HG03045 (cell line): Measurements from ENCODE around the gene ZRSR2.

ENCODE experiments used
- ATAC-seq: cut with Tn5 transposase; IDR thresholded peaks from one replicate; pipeline ENCODE4 v1.9.1; 2021; ENCODE audit warnings: mild to moderate bottlenecking, moderate library complexity; ENCODE audit not compliant: unreplicated experiment

The ZRSR2 gene

DNA sequence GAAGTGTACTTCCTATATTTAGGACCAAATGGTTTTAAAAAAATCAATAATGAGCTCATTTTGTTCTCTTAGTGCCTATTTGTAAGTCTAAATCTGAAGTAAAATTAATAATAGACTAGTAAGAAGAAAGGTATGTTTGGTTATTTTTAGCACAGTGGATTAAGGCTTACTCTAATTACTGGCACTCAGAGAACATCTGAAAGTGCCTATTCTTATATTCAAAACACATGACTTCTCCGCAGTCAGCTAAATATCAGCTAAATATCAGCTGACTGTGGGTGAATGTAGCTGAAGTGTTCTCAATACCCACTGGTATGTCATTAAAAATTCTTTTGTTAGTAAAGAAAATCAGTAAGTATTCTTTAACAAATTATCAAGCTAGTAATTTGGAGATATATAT, 58.3 kb downstream of the ZRSR2 start:
- ATAC-seq, result no peak

DNA sequence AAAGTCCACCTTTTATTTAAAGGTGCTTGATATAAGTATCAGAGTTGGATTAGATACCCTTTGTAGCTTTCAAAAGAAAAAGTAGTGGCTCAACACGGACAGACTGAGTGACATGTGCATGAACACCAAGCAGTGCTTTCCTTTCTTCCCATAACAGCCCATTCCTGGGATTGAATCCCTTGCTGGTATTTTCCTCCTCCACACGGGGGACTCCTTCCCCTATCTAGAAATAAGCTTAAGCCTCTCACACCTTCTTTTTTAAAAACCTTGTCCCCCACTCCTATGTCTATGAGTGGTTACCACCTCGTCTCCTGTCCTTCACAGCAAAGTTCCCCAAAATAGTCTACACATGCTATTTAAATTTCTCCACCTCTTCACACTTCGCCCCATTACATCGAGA, 59.3 kb downstream of the ZRSR2 start:
- no peak for ATAC-seq

DNA sequence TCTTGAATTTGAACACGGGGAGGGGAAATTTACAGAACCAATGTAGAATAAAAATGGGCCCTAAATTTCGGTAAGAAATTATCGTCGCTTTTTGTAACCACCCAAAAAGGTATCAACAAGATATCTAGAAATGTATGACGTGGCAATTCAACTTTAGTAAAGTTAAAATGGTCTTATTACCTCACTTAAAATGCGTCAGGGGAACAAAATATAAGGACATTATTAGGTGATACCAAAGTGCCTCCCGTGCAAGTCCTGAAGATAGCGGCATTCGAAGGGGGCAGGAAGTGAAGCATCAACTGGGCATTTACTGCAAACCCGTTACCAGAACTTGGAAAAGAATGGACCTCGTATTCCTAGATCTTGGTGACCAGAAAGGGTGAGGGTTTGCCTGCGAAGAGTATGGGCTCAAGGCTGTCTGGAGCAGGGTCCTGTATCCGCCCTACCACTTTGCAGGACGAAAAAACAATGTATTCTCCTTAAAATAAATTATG, 63.3 kb downstream of the ZRSR2 start:
- no peak for ATAC-seq

DNA sequence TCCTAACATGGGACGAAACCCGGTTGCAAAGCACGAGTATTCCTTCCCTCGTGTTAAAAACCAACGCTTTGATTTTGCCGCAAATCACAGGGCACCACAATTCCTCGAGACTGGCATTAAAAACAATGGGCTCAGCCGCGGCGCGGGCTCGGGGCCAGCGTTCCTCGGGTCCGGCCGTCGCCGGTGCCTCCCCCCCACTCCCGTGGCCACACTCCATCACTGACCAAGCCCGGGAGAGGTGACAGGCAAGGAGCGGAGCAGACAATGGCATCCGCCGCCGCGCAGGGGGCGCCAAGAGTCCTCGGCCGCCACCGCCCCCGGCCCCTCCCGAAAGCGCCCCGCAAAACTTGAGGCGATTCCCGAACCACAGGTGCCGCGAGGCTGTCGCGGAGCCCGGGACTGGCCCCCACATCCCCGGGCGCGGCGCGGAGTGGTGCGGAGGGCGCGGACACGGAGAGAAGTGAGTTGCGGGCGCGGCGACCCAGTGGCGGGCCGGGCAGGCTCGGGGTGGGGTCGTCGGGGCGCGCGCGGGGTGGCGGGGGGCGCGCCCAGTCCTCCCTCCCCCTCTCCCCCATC, 63.9 kb downstream of the ZRSR2 start:
- ATAC-seq, result peak; percentile 44

DNA sequence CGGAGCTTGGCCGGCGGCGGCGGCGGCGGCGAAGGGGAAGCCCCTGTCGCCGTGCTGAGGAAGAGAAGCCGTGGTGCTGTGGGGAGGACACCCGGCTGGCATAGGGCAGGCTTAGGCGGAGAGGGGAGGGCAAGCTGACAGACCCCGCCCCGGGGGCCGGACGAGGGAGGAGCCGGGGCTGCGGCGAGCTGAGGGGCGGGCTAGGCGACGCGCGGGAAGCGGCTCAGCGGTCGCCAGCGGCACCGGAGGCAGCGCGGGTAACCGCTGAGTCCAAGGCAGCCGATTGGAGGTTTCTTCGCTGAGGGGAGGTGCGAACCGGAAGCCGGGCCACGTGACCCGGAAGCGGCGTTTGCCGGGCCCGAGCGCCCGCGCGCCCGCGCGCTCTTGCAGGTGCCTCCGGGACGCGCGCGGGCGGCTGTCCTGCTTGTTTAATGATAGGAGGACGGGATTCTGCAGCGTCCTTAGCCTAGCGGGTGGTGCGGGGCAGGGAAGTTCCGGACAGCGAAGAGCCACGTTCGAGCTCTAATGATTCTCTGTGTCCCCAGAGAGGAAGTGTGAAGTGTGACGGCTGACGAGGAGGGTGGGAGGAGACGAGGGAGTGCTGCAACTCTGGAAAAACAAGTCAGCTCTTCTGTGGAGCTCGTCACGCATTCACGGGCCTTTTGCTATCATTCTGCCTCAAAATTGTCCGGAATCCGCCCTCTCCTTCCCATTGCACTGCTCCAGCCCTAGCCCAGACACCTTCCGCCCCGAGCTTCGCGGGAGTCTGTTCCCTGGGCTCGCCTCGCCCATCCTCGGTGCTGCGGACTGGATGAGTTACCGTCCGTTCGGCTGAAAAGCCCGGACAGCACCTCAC, 64.7 kb downstream of the ZRSR2 start, which contains the start of gene AP1S2:
Gene AP1S2 (minus strand): TSS at position 102 of the 856 bp plus-strand sequence. CDS start 2,289 bp downstream, outside the sequence.
- ATAC-seq, result peak; percentile 95

DNA sequence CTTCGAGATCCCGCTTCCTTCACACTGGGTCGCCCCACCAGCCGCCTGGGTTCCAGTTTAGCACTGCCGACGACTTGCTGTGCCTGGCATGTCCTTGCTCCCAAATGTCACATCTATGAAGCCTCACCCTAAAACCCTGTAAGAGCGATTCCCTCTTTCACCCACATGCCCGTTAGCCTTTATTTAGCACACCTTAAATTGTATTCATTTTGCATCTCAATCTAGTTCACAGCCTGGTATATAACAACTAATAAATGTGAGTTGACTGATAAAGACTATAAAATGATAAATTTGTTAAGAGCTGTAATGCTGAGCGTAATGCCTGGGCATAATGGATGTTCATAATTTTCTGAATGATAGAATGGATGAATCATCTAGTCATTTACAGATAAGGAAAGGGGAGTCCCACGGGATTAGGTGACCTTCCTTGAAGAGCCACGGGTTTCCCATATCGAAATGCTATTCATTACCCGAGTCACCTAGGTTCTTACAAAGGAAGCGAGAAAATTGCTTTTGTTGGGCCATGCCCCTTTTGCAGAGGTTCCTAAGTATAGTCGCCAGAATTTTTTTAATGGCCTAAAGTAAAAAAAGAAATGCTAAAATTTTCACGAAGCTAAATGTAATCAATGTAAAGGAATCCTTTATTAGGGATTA, 65.4 kb downstream of the ZRSR2 start:
- ATAC-seq, result no peak

DNA sequence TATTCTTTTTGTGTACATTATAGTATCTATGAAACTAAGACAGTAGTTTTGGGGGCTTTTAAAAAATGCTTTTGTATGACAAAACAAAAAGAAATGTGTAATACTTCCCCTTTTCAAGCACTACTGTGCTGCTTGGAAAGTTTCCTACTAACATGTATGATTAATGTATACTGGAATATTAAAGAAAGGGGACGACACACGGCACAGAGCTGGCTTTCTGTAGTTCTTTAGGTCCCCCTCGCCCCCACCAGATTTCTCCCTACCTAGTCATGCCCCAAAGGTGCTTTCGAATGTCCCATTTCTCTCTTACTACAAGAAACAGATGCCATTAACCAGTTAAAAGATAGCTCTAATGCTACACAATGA, 65.9 kb downstream of the ZRSR2 start:
- no peak for ATAC-seq

DNA sequence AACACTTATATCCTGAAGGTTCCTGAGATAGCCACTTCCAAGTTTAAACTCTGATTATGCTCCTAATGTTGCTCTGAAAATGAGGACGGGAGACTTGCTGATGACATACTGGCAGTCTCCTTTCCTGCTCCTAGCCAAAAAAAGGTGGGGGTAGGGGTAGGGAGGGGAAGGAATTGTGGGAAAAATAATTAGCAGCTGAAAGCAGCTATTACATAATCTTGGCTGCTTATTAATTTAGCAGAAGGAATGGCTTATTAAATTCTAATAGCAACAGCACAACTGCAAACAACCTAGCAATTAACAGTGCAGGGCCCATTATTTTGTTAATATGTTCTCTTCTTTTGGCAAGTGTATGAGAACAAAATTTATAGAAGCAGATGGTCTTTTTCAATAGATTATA, 66.4 kb downstream of the ZRSR2 start:
- ATAC-seq, result no peak

DNA sequence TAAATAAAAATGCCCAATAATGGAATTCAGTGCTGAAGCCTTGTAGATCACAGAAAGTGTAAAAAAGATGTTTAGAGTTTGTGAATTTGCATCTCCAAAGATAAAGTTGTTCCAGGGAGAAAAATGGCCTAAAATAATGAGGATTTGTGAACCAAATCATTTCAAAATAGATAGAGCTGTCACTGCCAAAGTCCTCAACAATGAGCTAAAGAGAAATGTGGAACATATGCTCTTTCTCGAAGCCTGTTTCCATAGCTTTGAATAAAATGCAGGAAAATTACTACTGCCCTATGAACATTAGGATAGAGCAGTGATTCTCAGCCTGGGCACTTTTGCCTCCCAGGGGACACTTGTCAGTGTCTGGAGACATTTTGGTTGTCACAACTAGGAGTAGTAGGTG, 67.8 kb downstream of the ZRSR2 start:
- no peak for ATAC-seq

DNA sequence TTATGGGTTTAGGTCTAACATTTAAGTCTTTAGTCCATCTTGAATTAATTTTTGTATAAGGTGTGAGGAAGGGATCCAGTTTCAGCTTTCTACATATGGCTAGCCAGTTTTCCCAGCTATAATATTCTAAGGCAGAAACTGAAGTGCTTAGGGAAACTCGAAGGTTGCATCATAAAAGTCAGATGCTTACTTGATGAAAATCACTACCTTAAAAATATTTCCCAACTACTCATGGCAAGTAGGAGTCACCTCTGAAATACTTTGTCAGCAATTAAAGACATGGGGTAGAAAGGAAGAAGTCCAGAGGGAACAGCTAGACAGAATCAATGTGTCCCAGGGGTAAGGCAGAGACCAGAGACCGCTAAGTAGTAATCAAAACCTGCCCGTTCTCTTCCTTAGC, 70.6 kb downstream of the ZRSR2 start:
- ATAC-seq, result no peak

DNA sequence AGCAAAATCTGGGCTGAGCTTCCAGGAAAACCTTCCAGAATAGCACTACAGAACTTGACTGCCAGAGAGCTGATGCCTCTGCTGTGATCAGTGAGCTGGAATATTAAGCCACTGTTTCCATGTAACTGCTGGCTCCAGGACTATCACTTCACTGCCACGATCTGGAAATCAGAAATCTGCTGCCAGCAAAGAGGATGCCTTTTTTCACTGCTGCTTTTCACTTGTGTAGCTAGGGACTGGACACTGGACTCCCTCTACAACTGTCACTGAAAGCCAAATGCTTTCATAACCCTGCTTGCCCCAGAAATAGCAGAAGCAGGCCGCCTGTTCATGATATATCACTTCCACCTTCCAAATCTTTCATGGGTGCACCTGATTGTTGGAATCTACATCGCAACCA, 73.7 kb downstream of the ZRSR2 start:
- ATAC-seq, result no peak

DNA sequence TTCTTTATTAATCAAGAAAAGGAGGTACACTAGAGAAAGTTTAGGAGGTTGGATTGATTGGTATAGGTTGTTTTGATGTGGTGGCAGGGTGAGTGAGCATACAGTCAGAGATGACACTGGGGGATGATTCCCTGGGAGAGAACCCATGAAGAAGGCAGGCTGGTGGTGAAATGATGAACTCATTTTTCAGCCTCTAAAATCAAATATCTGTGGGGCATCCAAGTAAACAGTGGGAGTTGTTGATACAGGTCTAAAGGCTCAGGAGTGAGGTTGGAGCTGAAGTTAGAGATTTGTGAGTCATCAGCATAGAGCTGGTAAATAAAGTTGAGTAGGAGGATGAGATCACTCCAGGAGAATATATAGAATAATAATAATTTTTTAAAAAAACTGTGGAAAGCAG, 74.3 kb downstream of the ZRSR2 start:
- ATAC-seq, result no peak

DNA sequence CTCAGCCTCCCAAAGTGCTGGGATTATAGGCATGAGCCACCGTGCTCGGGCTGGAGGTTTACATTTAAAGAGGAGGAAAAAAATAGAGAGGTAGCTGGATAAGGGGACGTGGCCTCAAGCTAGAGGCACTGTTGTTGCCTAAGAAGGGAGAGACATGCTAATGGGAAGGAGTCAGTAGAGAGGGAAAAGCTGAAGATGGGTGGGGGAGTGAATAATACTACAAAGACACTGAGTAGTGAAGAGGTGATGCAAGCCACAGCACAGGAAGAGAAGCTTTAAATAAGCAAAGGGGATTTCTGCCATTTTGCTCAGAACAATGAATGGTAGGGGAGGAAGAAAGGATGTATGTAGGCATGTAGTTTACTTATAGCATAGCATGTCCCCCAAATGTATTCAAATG, 75.9 kb downstream of the ZRSR2 start:
- ATAC-seq, result no peak

DNA sequence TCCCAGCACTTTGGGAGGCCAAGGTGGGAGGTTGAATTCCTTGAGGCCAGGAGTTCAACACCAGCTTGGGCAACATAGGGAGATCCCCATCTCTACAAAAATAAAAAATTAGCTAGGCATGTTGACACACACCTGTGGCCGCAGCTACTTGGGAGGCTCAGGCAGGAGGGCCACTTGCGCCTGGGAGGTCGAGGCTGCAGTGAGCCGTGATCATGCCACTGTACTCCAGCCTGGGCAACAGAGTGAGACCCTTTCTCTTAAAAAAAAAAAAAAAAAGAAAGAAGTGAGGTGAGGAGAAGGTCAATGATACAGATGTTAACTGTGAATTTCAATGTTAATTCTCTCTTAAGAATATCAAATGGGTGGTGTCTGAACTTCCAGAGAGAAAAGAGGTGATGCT, 79.4 kb downstream of the ZRSR2 start:
- ATAC-seq, result no peak

DNA sequence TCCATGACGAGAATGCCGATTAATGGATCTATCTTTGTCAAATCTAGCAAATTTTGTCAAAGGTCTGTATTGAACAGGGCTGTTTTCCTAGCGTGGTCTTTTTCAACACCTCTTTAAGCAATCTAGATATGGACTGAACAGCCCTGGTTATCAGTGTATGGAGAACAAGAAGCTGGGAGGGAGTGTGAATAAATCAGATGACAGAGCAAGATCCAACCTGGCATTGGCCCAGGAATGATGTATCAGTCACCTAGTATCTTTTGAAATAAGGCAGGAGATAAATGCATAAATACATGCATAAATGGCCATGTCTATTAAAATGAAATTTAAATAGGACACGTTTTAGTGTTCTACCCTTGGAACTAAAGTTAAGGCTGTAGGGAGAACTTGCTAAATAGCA, 80.0 kb downstream of the ZRSR2 start:
- ATAC-seq, result no peak
